Lung (tissue), 12 donors: ENCODE measurements around the gene XYLT1. TPM values are rescaled to one million over a fixed set of nuclear protein-coding genes. Genes with fewer than 3 reads are reported as not detected.

Experiments
- ATAC-seq: fragments of 200-7000 bp; cut with Tn5 transposase; one replicate; pipeline ENCODE4 v1.9.1; 2020; ENCODE audit warnings: moderate number of reproducible peaks; ENCODE audit not compliant: insufficient read depth, low FRiP score
- DNase-seq, 3 donors: peaks; one replicate each; pipeline ENCODE4 v3.0.0-alpha.2; 2013 to 2017
- H3K27ac ChIP-seq, 2 donors: one replicate each; pipeline ENCODE4 v1.5.1; 2013; ENCODE audit warnings: mild to moderate bottlenecking in 2 of 2, moderate library complexity in 2 of 2, control low read depth in 1 of 2, inconsistent platforms in 1 of 2, low read depth in 1 of 2, low read length in 1 of 2
- H3K27me3 ChIP-seq, 3 donors: one replicate each; pipeline ENCODE4 v1.5.1; 2013; ENCODE audit warnings: low read length in 2 of 3; ENCODE audit not compliant: control insufficient read depth in 3 of 3, insufficient read depth in 3 of 3
- H3K36me3 ChIP-seq, 4 donors: one replicate each; pipeline ENCODE4 v1.5.1; 2013; ENCODE audit warnings: low read length in 4 of 4, mild to moderate bottlenecking in 1 of 4, moderate library complexity in 1 of 4; ENCODE audit not compliant: control insufficient read depth in 4 of 4, insufficient read depth in 4 of 4
- H3K4me1 ChIP-seq, 5 donors: one replicate each; pipeline ENCODE4 v1.5.1; 2013; ENCODE audit warnings: low read length in 5 of 5, mild to moderate bottlenecking in 2 of 5, moderate library complexity in 1 of 5; ENCODE audit not compliant: control insufficient read depth in 5 of 5, insufficient read depth in 5 of 5
- H3K4me3 ChIP-seq: one replicate; pipeline ENCODE4 v1.5.1; 2013; ENCODE audit warnings: mild to moderate bottlenecking, control low read depth, moderate library complexity
- H3K9ac ChIP-seq, 2 donors: one replicate each; pipeline ENCODE4 v1.5.1; 2013; ENCODE audit warnings: low read length in 2 of 2, control low read depth in 1 of 2; ENCODE audit not compliant: insufficient read depth in 1 of 2
- H3K9me3 ChIP-seq, 4 donors: one replicate each; pipeline ENCODE4 v1.5.1; 2013; ENCODE audit warnings: low read length in 3 of 4, mild to moderate bottlenecking in 1 of 4, moderate library complexity in 1 of 4; ENCODE audit not compliant: control insufficient read depth in 4 of 4, insufficient read depth in 3 of 4
- WGBS, 2 donors: extraction: QIAGEN DNeasy Blood & Tissue Kit; methylation state at CpG; one replicate each; pipeline ENCODE4 v1.1.7; 2013; 5-methylcytosine and 5-hydroxymethylcytosine counted together
- polyA plus RNA-seq, 2 donors: library from polyadenylated mRNA; stranded (reverse); fragments of 200-250 nt; gene quantifications; one replicate each; pipeline ENCODE4 v1.2.1, GENCODE V29; 2013
- total RNA-seq, 2 donors: library from RNA; depleted of rRNA in 1 of 2; stranded (reverse); fragments of >200 nt in 1 of 2; gene quantifications; one replicate each; pipeline ENCODE4 v1.2.1, GENCODE V29; 2014 to 2021
- TF ChIP-seq, protein P1 (sequence below): IDR thresholded peaks from 2 replicates; pipeline ENCODE4 v1.5.1; 2012; ENCODE audit warnings: mild to moderate bottlenecking; ENCODE audit errors: control extremely low read depth, extremely low read depth
- donor health status: control.
- donor health status: control.
- donor health status: Bipolar disorder and iron deficiency.
- donor health status: healthy.
- donor health status: DM: yes; HTN: yes; CAD: no.

Gene XYLT1
- total and polyA plus RNA-seq, 4 donors, result 1.4 to 11.5 (median 6.9) TPM

DNA sequence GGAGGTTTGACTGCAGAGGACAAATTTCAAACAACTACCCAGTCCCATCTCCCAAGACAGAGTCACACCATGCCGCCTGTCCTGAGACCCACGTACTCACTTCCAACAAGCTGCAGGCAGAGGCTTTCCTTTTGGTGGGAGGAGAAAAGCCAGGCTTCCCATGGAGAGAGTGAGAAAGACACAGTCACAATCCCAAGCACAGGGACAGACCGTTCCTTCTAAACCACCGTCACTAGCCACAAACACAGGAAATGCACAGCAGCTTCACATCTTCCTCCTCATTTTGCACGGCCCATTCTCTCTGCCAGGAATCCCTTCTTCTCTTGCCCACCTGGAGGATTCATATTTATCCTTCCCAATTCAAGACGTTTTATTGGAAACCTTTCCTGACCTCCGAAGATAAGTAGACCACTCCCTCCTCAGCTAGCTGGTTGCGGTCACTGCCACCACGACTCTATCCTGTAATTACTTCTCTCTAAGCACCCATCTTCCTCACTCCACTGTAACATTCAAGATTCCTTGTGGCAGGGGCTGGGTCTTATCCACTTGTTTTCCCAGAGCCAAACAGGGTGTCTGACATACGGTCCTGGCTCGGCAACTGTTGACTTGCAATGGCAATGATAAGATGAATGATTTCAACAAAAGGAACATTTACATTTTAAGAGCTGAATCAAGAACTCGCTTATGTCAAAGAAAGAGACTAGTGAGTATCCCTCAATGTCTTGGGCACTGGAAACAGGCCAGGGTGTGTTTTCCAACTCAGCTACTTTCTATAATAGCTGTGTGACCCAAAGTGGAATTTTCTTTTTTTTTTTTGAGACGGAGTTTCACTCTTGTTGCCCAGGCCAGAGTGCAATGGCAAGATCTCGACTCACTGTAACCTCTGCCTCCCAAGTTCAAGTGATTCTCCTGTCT lies 87.6 kb downstream of the XYLT1 start:
- peak overlapping the region in 1 of 2 donors; percentile 51 for H3K27ac ChIP-seq
- H3K9ac ChIP-seq, result no peak overlapping the region
- peaks cover 5 to 15% (median 12%) of the 10 kb centered on the region in 5 donors for H3K4me1 ChIP-seq
- WGBS, 2 donors, result 45 to 48% methylated on average over 14 of the region's 14 CpGs
- H3K9me3 ChIP-seq, result peaks cover 0 to 2% (median 0%) of the 10 kb centered on the region in 4 donors
- H3K27me3 ChIP-seq, result no peaks in the 10 kb centered on the region
- H3K36me3 ChIP-seq, result no peaks in the 10 kb centered on the region
- no peak overlapping the region for H3K4me3 ChIP-seq
- TF ChIP-seq, protein P1, sequence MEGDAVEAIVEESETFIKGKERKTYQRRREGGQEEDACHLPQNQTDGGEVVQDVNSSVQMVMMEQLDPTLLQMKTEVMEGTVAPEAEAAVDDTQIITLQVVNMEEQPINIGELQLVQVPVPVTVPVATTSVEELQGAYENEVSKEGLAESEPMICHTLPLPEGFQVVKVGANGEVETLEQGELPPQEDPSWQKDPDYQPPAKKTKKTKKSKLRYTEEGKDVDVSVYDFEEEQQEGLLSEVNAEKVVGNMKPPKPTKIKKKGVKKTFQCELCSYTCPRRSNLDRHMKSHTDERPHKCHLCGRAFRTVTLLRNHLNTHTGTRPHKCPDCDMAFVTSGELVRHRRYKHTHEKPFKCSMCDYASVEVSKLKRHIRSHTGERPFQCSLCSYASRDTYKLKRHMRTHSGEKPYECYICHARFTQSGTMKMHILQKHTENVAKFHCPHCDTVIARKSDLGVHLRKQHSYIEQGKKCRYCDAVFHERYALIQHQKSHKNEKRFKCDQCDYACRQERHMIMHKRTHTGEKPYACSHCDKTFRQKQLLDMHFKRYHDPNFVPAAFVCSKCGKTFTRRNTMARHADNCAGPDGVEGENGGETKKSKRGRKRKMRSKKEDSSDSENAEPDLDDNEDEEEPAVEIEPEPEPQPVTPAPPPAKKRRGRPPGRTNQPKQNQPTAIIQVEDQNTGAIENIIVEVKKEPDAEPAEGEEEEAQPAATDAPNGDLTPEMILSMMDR, result no peak
- DNase-seq, result no peak
- no peak for ATAC-seq

DNA sequence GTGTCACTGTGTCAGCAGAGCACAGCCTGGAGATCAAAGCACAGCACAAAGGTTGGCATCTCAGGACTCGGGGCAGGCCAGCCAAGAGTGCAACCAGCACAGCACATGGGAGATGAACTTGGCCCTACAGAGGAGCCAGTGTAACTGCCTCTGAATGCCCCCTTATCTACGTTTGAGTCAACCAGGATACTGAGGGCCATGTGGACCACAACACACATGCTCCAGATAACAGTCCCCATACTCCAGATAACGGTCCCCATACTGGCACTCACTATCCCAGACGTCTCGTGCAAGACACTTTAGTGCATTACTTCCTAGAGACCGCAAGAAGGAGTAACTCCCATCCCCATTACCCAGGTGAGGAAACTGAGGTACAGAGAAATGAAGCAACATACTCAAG lies 88.2 kb downstream of the XYLT1 start:
- DNase-seq (no peak), ATAC-seq (no peak)
- no peak overlapping the region for H3K27ac ChIP-seq
- no peaks in the 10 kb centered on the region for H3K36me3 ChIP-seq
- peaks cover 5 to 16% (median 15%) of the 10 kb centered on the region in 5 donors for H3K4me1 ChIP-seq
- TF ChIP-seq, protein P1, result no peak
- H3K9me3 ChIP-seq, result peaks cover 0 to 2% (median 0%) of the 10 kb centered on the region in 4 donors
- no peaks in the 10 kb centered on the region for H3K27me3 ChIP-seq
- H3K9ac ChIP-seq, result no peak overlapping the region
- no peak overlapping the region for H3K4me3 ChIP-seq
- WGBS, 2 donors, result 86% methylated on average over 6 of the region's 6 CpGs

DNA sequence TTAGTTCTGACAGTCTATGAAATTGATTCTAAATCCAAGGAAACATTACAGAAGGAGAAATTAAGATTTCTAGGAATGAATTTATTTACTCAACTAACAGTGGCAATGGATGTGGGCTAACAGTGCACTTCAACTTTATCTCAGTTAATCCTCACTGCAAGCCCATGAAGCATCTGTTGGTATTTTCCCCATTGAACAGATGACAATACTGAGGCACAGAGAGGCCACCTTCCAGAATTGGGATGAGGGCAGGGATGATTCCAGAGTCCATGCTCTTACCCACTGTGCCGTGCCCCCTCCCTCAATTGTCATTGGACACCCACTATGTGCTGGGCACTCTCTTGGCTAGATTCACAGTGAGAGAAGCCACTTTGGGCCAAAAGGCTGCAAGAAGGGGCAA lies 89.0 kb downstream of the XYLT1 start:
- ATAC-seq (no peak), DNase-seq (no peak)
- no peaks in the 10 kb centered on the region for H3K36me3 ChIP-seq
- H3K27ac ChIP-seq, result no peak overlapping the region
- H3K9me3 ChIP-seq, result peaks cover 0 to 2% (median 0%) of the 10 kb centered on the region in 4 donors
- WGBS, 2 donors, result 98 to 100% methylated on average over 1 of the region's 1 CpG
- TF ChIP-seq, protein P1, result no peak
- no peak overlapping the region for H3K9ac ChIP-seq
- H3K4me1 ChIP-seq, result peaks cover 5 to 21% (median 15%) of the 10 kb centered on the region in 5 donors
- H3K27me3 ChIP-seq, result no peaks in the 10 kb centered on the region
- H3K4me3 ChIP-seq, result no peak overlapping the region
